ENCODE measurements around the gene LY86.

DNA sequence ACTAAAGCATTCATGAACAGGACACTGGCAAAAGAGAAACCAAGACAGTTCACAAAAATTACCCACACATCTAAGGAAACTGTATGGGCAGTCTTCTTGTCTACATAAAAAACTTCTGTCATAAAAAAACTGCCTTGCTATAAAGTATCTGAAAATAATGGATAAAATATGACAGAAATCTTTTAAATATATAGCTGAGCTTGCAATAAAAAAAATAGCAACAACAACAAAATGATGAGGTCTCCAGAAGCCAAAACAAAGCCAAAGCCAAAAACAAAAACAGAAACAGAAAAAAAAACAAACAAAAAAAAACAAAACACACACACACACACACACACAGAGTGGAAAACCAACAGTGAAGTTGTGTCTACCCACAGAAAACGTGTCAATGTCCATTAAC lies 14.8 kb downstream of the LY86 start:
- TF ChIP-seq, protein P1, sequence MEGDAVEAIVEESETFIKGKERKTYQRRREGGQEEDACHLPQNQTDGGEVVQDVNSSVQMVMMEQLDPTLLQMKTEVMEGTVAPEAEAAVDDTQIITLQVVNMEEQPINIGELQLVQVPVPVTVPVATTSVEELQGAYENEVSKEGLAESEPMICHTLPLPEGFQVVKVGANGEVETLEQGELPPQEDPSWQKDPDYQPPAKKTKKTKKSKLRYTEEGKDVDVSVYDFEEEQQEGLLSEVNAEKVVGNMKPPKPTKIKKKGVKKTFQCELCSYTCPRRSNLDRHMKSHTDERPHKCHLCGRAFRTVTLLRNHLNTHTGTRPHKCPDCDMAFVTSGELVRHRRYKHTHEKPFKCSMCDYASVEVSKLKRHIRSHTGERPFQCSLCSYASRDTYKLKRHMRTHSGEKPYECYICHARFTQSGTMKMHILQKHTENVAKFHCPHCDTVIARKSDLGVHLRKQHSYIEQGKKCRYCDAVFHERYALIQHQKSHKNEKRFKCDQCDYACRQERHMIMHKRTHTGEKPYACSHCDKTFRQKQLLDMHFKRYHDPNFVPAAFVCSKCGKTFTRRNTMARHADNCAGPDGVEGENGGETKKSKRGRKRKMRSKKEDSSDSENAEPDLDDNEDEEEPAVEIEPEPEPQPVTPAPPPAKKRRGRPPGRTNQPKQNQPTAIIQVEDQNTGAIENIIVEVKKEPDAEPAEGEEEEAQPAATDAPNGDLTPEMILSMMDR (IDR thresholded peaks at IDR 0.05), result no peak
- no peak for TF ChIP-seq POLR2A (IDR thresholded peaks at IDR 0.05)
